Progenitor cell of endocrine pancreas (in vitro differentiated cells): ENCODE measurements around the gene TBC1D2B. TPM values are rescaled to one million over a fixed set of nuclear protein-coding genes. Genes with fewer than 3 reads are reported as not detected.

ENCODE experiments used
- DNase-seq: peaks from one replicate; pipeline ENCODE4 v3.0.0; 2021; ENCODE audit warnings: low spot score; ENCODE audit not compliant: unreplicated experiment
- H3K27ac Mint-ChIP-seq: 2 replicates; pipeline ENCODE4 v1.8.0; 2021; ENCODE audit warnings: mild to moderate bottlenecking, moderate library complexity, mixed read lengths
- H3K27me3 Mint-ChIP-seq: 2 replicates; pipeline ENCODE4 v1.8.0; 2021; ENCODE audit warnings: mixed read lengths
- H3K36me3 Mint-ChIP-seq: 2 replicates; pipeline ENCODE4 v1.8.0; 2022; ENCODE audit warnings: mixed read lengths; ENCODE audit not compliant: insufficient read depth
- H3K4me1 Mint-ChIP-seq: 2 replicates; pipeline ENCODE4 v1.8.0; 2021; ENCODE audit warnings: low read depth, mixed read lengths
- H3K4me3 Mint-ChIP-seq: 2 replicates; pipeline ENCODE4 v1.8.0; 2021; ENCODE audit warnings: low read depth, mild to moderate bottlenecking, moderate library complexity, mixed read lengths
- H3K9me3 Mint-ChIP-seq: 2 replicates; pipeline ENCODE4 v1.8.0; 2021; ENCODE audit warnings: low read depth, mixed read lengths
- total RNA-seq: library from RNA; stranded (reverse); gene quantifications from 2 replicates; pipeline ENCODE4 v1.2.1, GENCODE V29; 2021
- TF ChIP-seq, protein P1 (sequence below): fragments of 200-600 bp; sonication (generic); IDR thresholded peaks from one replicate; pipeline ENCODE4 v1.5.0; 2021; ENCODE audit warnings: antibody characterized with exemption, mild to moderate bottlenecking; ENCODE audit not compliant: unreplicated experiment

Gene TBC1D2B
- total RNA-seq, 1 donor from 2014 or later, result 10.8 TPM

GRCh38 chr15:78065973-78066946 is 11.3 kb downstream of the TBC1D2B start:
- DNase-seq, result no peak
- Mint-ChIP-seq H3K27me3 (peaks cover 14% of the 10 kb centered on the region), H3K9me3 (no peaks in the 10 kb centered on the region), H3K36me3 (no peaks in the 10 kb centered on the region), H3K27ac (no peak overlapping the region), H3K4me3 (no peak overlapping the region), H3K4me1 (peaks cover 21% of the 10 kb centered on the region)
- TF ChIP-seq, protein P1, sequence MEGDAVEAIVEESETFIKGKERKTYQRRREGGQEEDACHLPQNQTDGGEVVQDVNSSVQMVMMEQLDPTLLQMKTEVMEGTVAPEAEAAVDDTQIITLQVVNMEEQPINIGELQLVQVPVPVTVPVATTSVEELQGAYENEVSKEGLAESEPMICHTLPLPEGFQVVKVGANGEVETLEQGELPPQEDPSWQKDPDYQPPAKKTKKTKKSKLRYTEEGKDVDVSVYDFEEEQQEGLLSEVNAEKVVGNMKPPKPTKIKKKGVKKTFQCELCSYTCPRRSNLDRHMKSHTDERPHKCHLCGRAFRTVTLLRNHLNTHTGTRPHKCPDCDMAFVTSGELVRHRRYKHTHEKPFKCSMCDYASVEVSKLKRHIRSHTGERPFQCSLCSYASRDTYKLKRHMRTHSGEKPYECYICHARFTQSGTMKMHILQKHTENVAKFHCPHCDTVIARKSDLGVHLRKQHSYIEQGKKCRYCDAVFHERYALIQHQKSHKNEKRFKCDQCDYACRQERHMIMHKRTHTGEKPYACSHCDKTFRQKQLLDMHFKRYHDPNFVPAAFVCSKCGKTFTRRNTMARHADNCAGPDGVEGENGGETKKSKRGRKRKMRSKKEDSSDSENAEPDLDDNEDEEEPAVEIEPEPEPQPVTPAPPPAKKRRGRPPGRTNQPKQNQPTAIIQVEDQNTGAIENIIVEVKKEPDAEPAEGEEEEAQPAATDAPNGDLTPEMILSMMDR, result no peak

DNA sequence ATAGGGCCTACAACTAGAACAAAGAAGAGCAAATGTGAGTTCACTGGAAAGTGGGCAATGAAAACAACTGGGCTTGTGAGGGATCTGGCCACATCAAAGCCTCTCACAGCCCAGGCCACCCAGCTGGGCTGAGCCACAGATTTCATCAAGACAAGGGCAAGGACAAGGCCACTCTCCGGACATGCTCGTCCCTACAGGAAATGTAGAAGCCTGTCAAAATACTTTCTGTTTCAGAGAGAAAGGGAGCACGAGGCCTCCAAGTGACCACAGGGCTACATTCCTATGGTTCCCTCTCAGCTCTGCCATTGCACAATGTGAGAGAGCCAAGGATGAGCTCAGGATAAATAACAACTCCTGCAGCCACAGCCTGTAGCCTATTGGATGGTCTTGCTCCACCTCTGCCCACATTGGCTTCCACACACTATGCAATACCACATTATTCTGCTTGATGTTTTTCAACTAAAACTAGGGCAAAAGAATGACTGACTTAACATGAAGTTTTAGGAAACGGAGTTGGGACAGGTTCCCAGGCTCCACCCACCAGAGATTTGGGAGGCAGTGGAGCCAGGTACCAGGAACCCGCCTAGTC is 12.1 kb downstream of the TBC1D2B start:
- peaks cover 14% of the 10 kb centered on the region for H3K27me3 Mint-ChIP-seq
- no peak overlapping the region for H3K27ac Mint-ChIP-seq
- no peaks in the 10 kb centered on the region for H3K9me3 Mint-ChIP-seq
- TF ChIP-seq, protein P1, result no peak
- peaks cover 21% of the 10 kb centered on the region for H3K4me1 Mint-ChIP-seq
- no peak overlapping the region for H3K4me3 Mint-ChIP-seq
- no peak for DNase-seq
- no peaks in the 10 kb centered on the region for H3K36me3 Mint-ChIP-seq

DNA sequence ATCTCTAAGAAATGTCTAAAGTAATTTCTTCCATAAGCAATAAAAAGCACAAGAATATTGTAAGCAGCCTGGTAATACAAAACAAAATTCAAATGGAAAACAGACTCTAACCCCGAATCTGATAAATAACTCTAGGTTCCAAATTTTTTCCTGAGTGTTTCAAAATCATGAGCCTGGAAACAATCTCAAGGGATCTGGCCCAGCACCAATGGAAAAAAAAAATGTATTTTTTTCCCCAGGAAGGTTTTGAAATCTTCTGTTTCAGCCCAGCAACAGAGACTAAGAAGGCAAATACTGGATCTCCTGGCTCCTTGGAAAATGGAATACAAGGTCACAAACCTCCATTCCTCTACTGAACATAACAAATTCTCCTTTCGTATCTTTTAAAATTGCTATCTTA is 13.0 kb downstream of the TBC1D2B start:
- H3K27me3 Mint-ChIP-seq, result peaks cover 11% of the 10 kb centered on the region
- H3K9me3 Mint-ChIP-seq, result no peaks in the 10 kb centered on the region
- peaks cover 21% of the 10 kb centered on the region for H3K4me1 Mint-ChIP-seq
- TF ChIP-seq, protein P1, result no peak
- H3K27ac Mint-ChIP-seq, result no peak overlapping the region
- H3K4me3 Mint-ChIP-seq, result no peak overlapping the region
- H3K36me3 Mint-ChIP-seq, result no peaks in the 10 kb centered on the region
- no peak for DNase-seq

GRCh38 chr15:78063970-78064385 is 13.5 kb downstream of the TBC1D2B start:
- DNase-seq, result no peak

GRCh38 chr15:78063217-78063616 is 14.3 kb downstream of the TBC1D2B start:
- Mint-ChIP-seq H3K27me3 (peaks cover 18% of the 10 kb centered on the region), H3K9me3 (no peaks in the 10 kb centered on the region), H3K4me1 (peaks cover 18% of the 10 kb centered on the region), H3K36me3 (no peaks in the 10 kb centered on the region), H3K27ac (no peak overlapping the region), H3K4me3 (no peak overlapping the region)
- no peak for DNase-seq
- TF ChIP-seq, protein P1, result no peak

More at GRCh38 chr15:78063970-78064385, 13.5 kb downstream of the TBC1D2B start:
- H3K27ac Mint-ChIP-seq, result no peak overlapping the region
- H3K36me3 Mint-ChIP-seq, result no peaks in the 10 kb centered on the region
- peaks cover 21% of the 10 kb centered on the region for H3K4me1 Mint-ChIP-seq
- no peaks in the 10 kb centered on the region for H3K9me3 Mint-ChIP-seq
- H3K4me3 Mint-ChIP-seq, result no peak overlapping the region
- TF ChIP-seq, protein P1, result no peak
- peaks cover 15% of the 10 kb centered on the region for H3K27me3 Mint-ChIP-seq
